A549 (cell line): ENCODE results near the gene SORBS1. TPM values are rescaled to one million over a fixed set of nuclear protein-coding genes. Genes with fewer than 3 reads are reported as not detected.

ENCODE experiments used
- ATAC-seq, 2 experiments: fragments of 200-7000 bp in 1 of 2; fragments of >200 bp in 1 of 2; cut with Nextera tagmentation in 1 of 2; cut with Tn5 transposase in 1 of 2; 3 replicates each; pipeline versions ENCODE4 v1.8.0 to v1.9.1; 2018 to 2020; ENCODE audit warnings: mild to moderate bottlenecking in 1 of 2, moderate library complexity in 1 of 2
- CTCF ChIA-PET: fragments of 300-600 bp; sonication (Branson Sonifier 250); formaldehyde crosslinking; extraction: SDS; loops from one replicate; lab custom pipeline; 2021; ENCODE audit warnings: antibody characterized with exemption, inconsistent platforms; lab: Yijun Ruan, JAX
- POLR2A ChIA-PET: fragments of 350-600 bp; formaldehyde crosslinking; extraction: SDS; loops from one replicate; lab custom pipeline; 2021; ENCODE audit warnings: antibody characterized with exemption, inconsistent platforms; lab: Yijun Ruan, JAX
- DNase-seq, 2 experiments: peaks; one replicate each; pipeline versions ENCODE4 v3.0.0 to v3.0.0-alpha.2; 2011 to 2016; ENCODE audit warnings: low read depth in 1 of 2, low spot score in 1 of 2
- FAIRE-seq: peaks from 2 replicates; lab custom pipeline; 2011; peaks lifted over from hg19 to GRCh38; lab: Jason Lieb, UNC
- H3K27ac ChIP-seq, 2 experiments: fragments of >200 bp; sonication (Bioruptor Twin); formaldehyde crosslinking; 3 replicates each; pipeline ENCODE4 v1.5.1; 2016 to 2017
- H3K4me1 ChIP-seq: fragments of >200 bp; sonication (Bioruptor Twin); formaldehyde crosslinking; 3 replicates; pipeline ENCODE4 v1.6.1; 2016
- H3K4me2 ChIP-seq: fragments of >200 bp; sonication (Bioruptor Twin); formaldehyde crosslinking; 3 replicates; pipeline ENCODE4 v1.6.1; 2016
- H3K4me3 ChIP-seq: fragments of >200 bp; sonication (Bioruptor Twin); formaldehyde crosslinking; 3 replicates; pipeline ENCODE4 v1.5.1; 2016
- H3K9me3 ChIP-seq: fragments of >200 bp; sonication (Bioruptor Twin); formaldehyde crosslinking; 3 replicates; pipeline ENCODE4 v1.6.1; 2016
- ATOH8 ChIP-seq: fragments of 250-450 bp; sonication (Bioruptor Pico); IDR thresholded peaks from 2 replicates; pipeline ENCODE4 v1.5.0; 2020; ENCODE audit warnings: low read depth, mild to moderate bottlenecking, moderate library complexity
- CHD2 ChIP-seq: fragments of 150-350 bp; IDR thresholded peaks from 2 replicates; pipeline ENCODE4 v1.6.1; 2014; ENCODE audit warnings: low read length; ENCODE audit not compliant: partially characterized antibody
- EHMT2 ChIP-seq: fragments of 200-600 bp; sonication (generic); IDR thresholded peaks from 2 replicates; pipeline ENCODE4 v1.6.1; 2016; ENCODE audit warnings: antibody characterized with exemption, low read depth, mild to moderate bottlenecking, moderate library complexity
- ELK1 ChIP-seq: fragments of 150-350 bp; IDR thresholded peaks from 2 replicates; pipeline ENCODE4 v1.6.1; 2014; ENCODE audit warnings: low read depth, mild to moderate bottlenecking, low read length
- FOSL2 ChIP-seq, 2 experiments: fragments of 450-650 bp in 1 of 2; fragments of >200 bp in 1 of 2; sonication (Bioruptor Twin) in 1 of 2; formaldehyde crosslinking; IDR thresholded peaks; 2 replicates each; pipeline versions ENCODE4 v1.5.0 to v1.6.1; 2016 to 2020; ENCODE audit warnings: mild to moderate bottlenecking in 1 of 2, moderate library complexity in 1 of 2
- GATA3 ChIP-seq: IDR thresholded peaks from 2 replicates; pipeline ENCODE4 v1.6.1; 2012; ENCODE audit warnings: borderline replicate concordance
- JUN ChIP-seq, 2 experiments: fragments of >200 bp; sonication (Bioruptor Twin); formaldehyde crosslinking; IDR thresholded peaks; 2 replicates in 1 of 2; 3 replicates in 1 of 2; pipeline ENCODE4 v1.6.1; 2016 to 2017
- JUNB ChIP-seq: fragments of >200 bp; sonication (Bioruptor Twin); formaldehyde crosslinking; IDR thresholded peaks from 2 replicates; pipeline ENCODE4 v1.6.1; 2016
- KDM1A ChIP-seq: fragments of 200-600 bp; sonication (generic); IDR thresholded peaks from 2 replicates; pipeline ENCODE4 v1.6.1; 2016; ENCODE audit warnings: low read depth, mild to moderate bottlenecking
- MAFK ChIP-seq: fragments of 450-650 bp; IDR thresholded peaks from 2 replicates; pipeline ENCODE4 v1.6.1; 2014; ENCODE audit not compliant: partially characterized antibody
- NFE2L2 ChIP-seq: fragments of 150-350 bp; conservative IDR thresholded peaks from 2 replicates; pipeline ENCODE4 v1.6.1; 2014; ENCODE audit warnings: low read length
- PBX3 ChIP-seq: IDR thresholded peaks from 2 replicates; pipeline ENCODE4 v1.6.1; 2012
- POLR2AphosphoS2 ChIP-seq: conservative IDR thresholded peaks from 2 replicates; pipeline ENCODE4 v1.6.1; 2012; ENCODE audit warnings: low read length, improper control_type of control experiment, inconsistent platforms
- REST ChIP-seq: fragments of 200-600 bp; sonication (generic); IDR thresholded peaks from 2 replicates; pipeline ENCODE4 v1.6.1; 2016; ENCODE audit warnings: antibody characterized with exemption, mild to moderate bottlenecking, moderate library complexity
- TFCP2L1 ChIP-seq: fragments of 250-450 bp; sonication (Bioruptor Pico); IDR thresholded peaks from 2 replicates; pipeline ENCODE4 v1.5.0; 2021; ENCODE audit warnings: mild to moderate bottlenecking
- TP53 ChIP-seq: fragments of 250-450 bp; sonication (Bioruptor Pico); IDR thresholded peaks from 2 replicates; pipeline ENCODE4 v1.5.0; 2021; ENCODE audit warnings: mild to moderate bottlenecking, moderate library complexity
- ZFP36 ChIP-seq: fragments of 450-650 bp; IDR thresholded peaks from 2 replicates; pipeline ENCODE4 v1.6.1; 2014; ENCODE audit warnings: borderline replicate concordance; ENCODE audit not compliant: partially characterized antibody
- ZNF302 ChIP-seq: fragments of 250-450 bp; sonication (Bioruptor Pico); IDR thresholded peaks from 2 replicates; pipeline ENCODE4 v1.9.0; 2021; ENCODE audit warnings: inconsistent platforms, mild to moderate bottlenecking, moderate library complexity
- ZSCAN20 ChIP-seq: fragments of 250-450 bp; sonication (Bioruptor Pico); IDR thresholded peaks from 2 replicates; pipeline ENCODE4 v1.8.0; 2022; ENCODE audit warnings: mild to moderate bottlenecking, moderate library complexity
- WGBS: methylation state at CpG from one replicate; pipeline ENCODE4 v1.1.6; 2017; ENCODE audit errors: missing lambda C conversion rate; 5-methylcytosine and 5-hydroxymethylcytosine counted together
- polyA plus RNA-seq, 4 experiments: library from polyadenylated mRNA; depleted of rRNA in 3 of 4; stranded (reverse); fragments of >200 nt; fragmentation: RNase III in 1 of 4; extraction: RNeasy Plus Mini Kit Qiagen cat#74134 plus additional on column Dnase treatment in 1 of 4; gene quantifications; 2 replicates in 3 of 4; 3 replicates in 1 of 4; pipeline ENCODE4 v1.2.3, GENCODE V29; 2011 to 2017

Gene SORBS1
- polyA plus RNA-seq, 2 of the 4 experiments (the other 2 are of a cell fraction): 0.39 to 0.80 TPM

GRCh38 chr10:95306851-95307250, 254.3 kb downstream of the SORBS1 start:
- no peak overlapping the region for H3K4me2 ChIP-seq
- ATAC-seq (no peak), DNase-seq (no peak), FAIRE-seq (no peak)
- ChIA-PET CTCF (interaction anchor here (0.5 to 3.4 kb wide), 5 partner anchors 9 to 386 kb away, joined by 3 to 16 read pairs (median 3); no protein-coding TSS in a partner anchor), POLR2A (no interaction called here)
- peak overlapping the region in 1 of 2 experiments; percentile 32; a peak in 2 of 6 replicates for H3K27ac ChIP-seq
- WGBS: 85% methylated on average over 1 of the region's 1 CpG
- TF ChIP-seq JUNB: no peak
- TF ChIP-seq CHD2: no peak
- no peak for TF ChIP-seq JUN (IDR thresholded peaks at IDR 0.05)
- no peak for TF ChIP-seq EHMT2
- no peak for TF ChIP-seq ZNF302 (CRISPR knock-in tag)
- no peak for TF ChIP-seq ATOH8 (CRISPR knock-in tag)
- TF ChIP-seq FOSL2 (IDR thresholded peaks at IDR 0.05): no peak
- no peak for TF ChIP-seq FOSL2 (CRISPR knock-in tag; IDR thresholded peaks at IDR 0.05)
- TF ChIP-seq PBX3: no peak
- TF ChIP-seq TFCP2L1 (CRISPR knock-in tag): no peak
- H3K4me3 ChIP-seq: no peak overlapping the region
- peaks cover 57% of the 10 kb centered on the region for H3K4me1 ChIP-seq
- no peaks in the 10 kb centered on the region for H3K9me3 ChIP-seq

- ATAC-seq: no peak
- FAIRE-seq: no peak
- TF ChIP-seq REST (no peak), MAFK (no peak)
- H3K4me2 ChIP-seq: no peak overlapping the region
- H3K9me3 ChIP-seq: no peaks in the 10 kb centered on the region
- H3K4me3 ChIP-seq: no peak overlapping the region
- peak overlapping the region in 1 of 2 experiments; percentile 40; a peak in 3 of 6 replicates for H3K27ac ChIP-seq
- DNase-seq: no peak
- POLR2A ChIA-PET: no interaction called here
- peaks cover 57% of the 10 kb centered on the region for H3K4me1 ChIP-seq
- CTCF ChIA-PET: interaction anchor here (0.9 to 1.3 kb wide), 3 partner anchors 27 to 63 kb away, joined by 3 to 6 read pairs (median 5); no protein-coding TSS in a partner anchor
- WGBS: 84% methylated on average over 3 of the region's 3 CpGs
Observed at GRCh38 chr10:95306318-95306650, 254.9 kb downstream of the SORBS1 start.

GRCh38 chr10:95305606-95306317, 255.4 kb downstream of the SORBS1 start:
- Histone ChIP-seq H3K4me2 (peak overlapping the region; percentile 3; the same call in 1 of the 3 replicates), H3K4me1 (peaks cover 57% of the 10 kb centered on the region), H3K9me3 (no peaks in the 10 kb centered on the region), H3K27ac (peak overlapping the region in 1 of 2 experiments; percentile 40; a peak in 3 of 6 replicates), H3K4me3 (no peak overlapping the region)
- no peak for FAIRE-seq
- ChIA-PET POLR2A (no interaction called here), CTCF (interaction anchor here (0.9 to 1.3 kb wide), 4 partner anchors 28 to 63 kb away, joined by 3 to 6 read pairs (median 4); no protein-coding TSS in a partner anchor)
- DNase-seq: peak in 1 of 2 experiments; percentile 24
- no peak for ATAC-seq
- WGBS: 76% methylated on average over 10 of the region's 10 CpGs
- TF ChIP-seq ZFP36 (no peak), TP53 (CRISPR knock-in tag) (no peak), ELK1 (no peak), FOSL2 (IDR thresholded peaks at IDR 0.05) (no peak), FOSL2 (CRISPR knock-in tag; IDR thresholded peaks at IDR 0.05) (no peak), ZSCAN20 (no peak), POLR2AphosphoS2 (no peak), PBX3 (no peak), GATA3 (no peak), KDM1A (no peak), NFE2L2 (no peak), REST (no peak)
